Measurements from ENCODE around the gene CALN1.

Gene CALN1

GRCh38 chr7:72032934-72033333, 379.2 kb downstream of the CALN1 start:
- Mint-ChIP-seq H3K4me1 (no peaks in the 10 kb centered on the region), H3K36me3 (ENCODE audit: low read depth) (peaks cover 12% of the 10 kb centered on the region), H3K4me3 (no peak overlapping the region), H3K27ac (no peak overlapping the region), H3K27me3 (ENCODE audit: low read depth, poor library complexity) (peaks cover 7% of the 10 kb centered on the region), H3K9me3 (peaks cover 52% of the 10 kb centered on the region)
- TF ChIP-seq, protein P1, sequence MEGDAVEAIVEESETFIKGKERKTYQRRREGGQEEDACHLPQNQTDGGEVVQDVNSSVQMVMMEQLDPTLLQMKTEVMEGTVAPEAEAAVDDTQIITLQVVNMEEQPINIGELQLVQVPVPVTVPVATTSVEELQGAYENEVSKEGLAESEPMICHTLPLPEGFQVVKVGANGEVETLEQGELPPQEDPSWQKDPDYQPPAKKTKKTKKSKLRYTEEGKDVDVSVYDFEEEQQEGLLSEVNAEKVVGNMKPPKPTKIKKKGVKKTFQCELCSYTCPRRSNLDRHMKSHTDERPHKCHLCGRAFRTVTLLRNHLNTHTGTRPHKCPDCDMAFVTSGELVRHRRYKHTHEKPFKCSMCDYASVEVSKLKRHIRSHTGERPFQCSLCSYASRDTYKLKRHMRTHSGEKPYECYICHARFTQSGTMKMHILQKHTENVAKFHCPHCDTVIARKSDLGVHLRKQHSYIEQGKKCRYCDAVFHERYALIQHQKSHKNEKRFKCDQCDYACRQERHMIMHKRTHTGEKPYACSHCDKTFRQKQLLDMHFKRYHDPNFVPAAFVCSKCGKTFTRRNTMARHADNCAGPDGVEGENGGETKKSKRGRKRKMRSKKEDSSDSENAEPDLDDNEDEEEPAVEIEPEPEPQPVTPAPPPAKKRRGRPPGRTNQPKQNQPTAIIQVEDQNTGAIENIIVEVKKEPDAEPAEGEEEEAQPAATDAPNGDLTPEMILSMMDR (IDR thresholded peaks at IDR 0.05) = no peak
- no peak for DNase-seq

DNA sequence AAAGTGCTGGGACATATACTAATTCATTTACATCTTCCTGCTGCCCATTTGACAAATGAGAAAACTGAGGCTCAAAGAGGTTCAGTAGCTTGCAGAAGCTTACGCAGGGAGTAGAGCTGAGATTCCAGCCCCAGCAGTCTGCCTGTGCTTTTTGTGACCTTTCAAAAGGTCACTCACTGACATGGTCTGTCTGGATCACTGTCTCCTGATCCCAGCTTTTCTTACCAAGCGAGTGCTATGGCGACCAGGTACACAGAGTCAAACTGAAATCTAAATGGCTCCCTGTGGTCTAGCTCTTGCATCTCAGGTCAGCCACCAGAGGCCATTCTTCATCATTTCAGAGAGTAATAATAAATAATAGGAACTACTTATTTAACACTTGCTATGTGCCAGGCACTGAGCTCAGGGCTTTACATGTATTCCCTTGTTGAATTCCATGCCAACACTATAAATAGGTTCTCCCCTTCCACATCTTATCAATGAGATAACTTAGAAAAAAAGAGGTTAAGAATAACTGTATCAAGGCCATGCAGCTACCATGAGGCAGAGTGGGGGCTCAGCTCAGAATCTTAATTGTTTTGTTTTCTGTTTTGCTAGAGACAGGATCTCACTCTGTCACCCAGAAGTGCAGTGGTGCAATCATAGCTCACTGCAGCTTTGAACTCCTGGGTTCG, 381.0 kb downstream of the CALN1 start:
- TF ChIP-seq, protein P1 (IDR thresholded peaks at IDR 0.05) = no peak
- no peak for DNase-seq
- Mint-ChIP-seq H3K4me1 (no peaks in the 10 kb centered on the region), H3K27ac (no peak overlapping the region), H3K27me3 (ENCODE audit: low read depth, poor library complexity) (peaks cover 8% of the 10 kb centered on the region), H3K36me3 (ENCODE audit: low read depth) (peaks cover 5% of the 10 kb centered on the region), H3K4me3 (no peak overlapping the region), H3K9me3 (peaks cover 39% of the 10 kb centered on the region)

GRCh38 chr7:72028267-72028666, 383.9 kb downstream of the CALN1 start:
- DNase-seq = no peak
- Mint-ChIP-seq H3K27ac (no peak overlapping the region), H3K4me1 (no peaks in the 10 kb centered on the region), H3K36me3 (ENCODE audit: low read depth) (peaks cover 9% of the 10 kb centered on the region), H3K27me3 (ENCODE audit: low read depth, poor library complexity) (peaks cover 3% of the 10 kb centered on the region), H3K9me3 (peaks cover 21% of the 10 kb centered on the region), H3K4me3 (no peak overlapping the region)
- TF ChIP-seq, protein P1 (IDR thresholded peaks at IDR 0.05) = no peak

GRCh38 chr7:72025381-72025960, 386.7 kb downstream of the CALN1 start:
- Mint-ChIP-seq H3K4me3 (no peak overlapping the region), H3K4me1 (peaks cover 20% of the 10 kb centered on the region), H3K27ac (no peak overlapping the region), H3K9me3 (peaks cover 21% of the 10 kb centered on the region), H3K36me3 (ENCODE audit: low read depth) (peaks cover 15% of the 10 kb centered on the region), H3K27me3 (ENCODE audit: low read depth, poor library complexity) (peaks cover 6% of the 10 kb centered on the region)
- TF ChIP-seq, protein P1 (IDR thresholded peaks at IDR 0.05) = no peak
- DNase-seq = no peak

DNA sequence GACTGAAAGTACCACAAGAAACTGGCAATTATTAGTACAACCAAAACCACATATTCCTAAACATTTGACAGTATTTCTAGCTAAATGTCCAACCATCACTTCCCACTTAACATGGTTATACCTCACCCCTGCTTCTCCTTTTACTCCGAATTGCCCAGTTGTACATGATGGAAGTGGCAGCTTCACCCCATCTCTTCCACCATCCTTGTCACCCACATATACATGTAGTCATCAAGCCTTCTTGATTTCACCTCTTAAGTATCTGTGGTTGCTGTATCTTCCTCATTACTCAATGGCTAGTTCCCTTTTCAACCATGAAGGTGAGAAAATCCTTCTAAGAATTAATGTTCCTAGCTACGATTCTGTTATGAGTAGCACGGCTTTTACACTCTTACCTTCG, 388.2 kb downstream of the CALN1 start:
- Mint-ChIP-seq H3K27me3 (ENCODE audit: low read depth, poor library complexity) (peaks cover 6% of the 10 kb centered on the region), H3K9me3 (peaks cover 9% of the 10 kb centered on the region), H3K36me3 (ENCODE audit: low read depth) (peaks cover 15% of the 10 kb centered on the region), H3K4me3 (no peak overlapping the region), H3K27ac (no peak overlapping the region), H3K4me1 (peaks cover 29% of the 10 kb centered on the region)
- no peak for DNase-seq
- TF ChIP-seq, protein P1 (IDR thresholded peaks at IDR 0.05) = no peak

DNA sequence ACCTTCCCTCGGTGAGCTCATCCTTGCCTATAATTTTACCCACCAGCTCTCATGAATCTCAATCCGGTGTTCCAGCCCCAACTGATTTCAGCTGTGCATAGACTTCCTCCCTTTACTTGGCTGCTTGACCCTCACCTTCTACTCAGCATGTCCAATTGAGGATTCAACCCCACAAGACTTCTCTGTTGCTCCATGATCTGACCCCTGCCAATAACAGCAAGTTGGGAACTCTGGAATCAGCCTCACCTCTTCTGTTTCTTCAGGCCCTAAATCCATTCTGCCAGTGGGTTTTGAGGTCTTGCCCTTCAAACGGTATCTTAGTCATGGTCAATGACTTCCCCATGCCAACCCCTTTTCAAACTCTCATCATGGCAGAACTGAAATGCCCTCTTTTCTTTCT, 390.4 kb downstream of the CALN1 start:
- no peak overlapping the region for H3K27ac Mint-ChIP-seq
- H3K9me3 Mint-ChIP-seq = no peaks in the 10 kb centered on the region
- H3K4me3 Mint-ChIP-seq = peak overlapping the region; percentile 56
- peaks cover 5% of the 10 kb centered on the region for H3K27me3 Mint-ChIP-seq (ENCODE audit: low read depth, poor library complexity)
- DNase-seq = no peak
- peaks cover 12% of the 10 kb centered on the region for H3K36me3 Mint-ChIP-seq (ENCODE audit: low read depth)
- TF ChIP-seq, protein P1 (IDR thresholded peaks at IDR 0.05) = no peak
- peaks cover 42% of the 10 kb centered on the region for H3K4me1 Mint-ChIP-seq
